Calu3 (cell line): Measurements from ENCODE around the gene C2orf78. TPM values are rescaled to one million over a fixed set of nuclear protein-coding genes. Genes with fewer than 3 reads are reported as not detected.

Source experiments
- BruUV-seq: library from RNA; stranded (reverse); fragments of 400-500 nt; replicated peaks from 2 replicates; lab custom pipeline; 2021; lab: Mats Ljungman, UMichigan
- CTCF ChIA-PET: fragments of 300-600 bp; sonication (Branson Sonifier 250); formaldehyde crosslinking; loops from one replicate; lab custom pipeline; 2022; ENCODE audit warnings: antibody characterized with exemption; lab: Charles Lee
- DNase-seq: peaks from one replicate; pipeline ENCODE4 v3.0.0; 2022
- H3K27ac Mint-ChIP-seq: one replicate; pipeline ENCODE4 v1.8.0; 2022; ENCODE audit warnings: mixed read lengths; ENCODE audit not compliant: unreplicated experiment
- H3K27me3 Mint-ChIP-seq: one replicate; pipeline ENCODE4 v1.8.0; 2022; ENCODE audit warnings: mixed read lengths; ENCODE audit not compliant: unreplicated experiment
- H3K36me3 Mint-ChIP-seq: one replicate; pipeline ENCODE4 v1.8.0; 2022; ENCODE audit warnings: mild to moderate bottlenecking, moderate library complexity, mixed read lengths; ENCODE audit not compliant: insufficient read depth, unreplicated experiment
- H3K4me1 Mint-ChIP-seq: one replicate; pipeline ENCODE4 v1.8.0; 2022; ENCODE audit warnings: mild to moderate bottlenecking, low read depth, mixed read lengths; ENCODE audit not compliant: unreplicated experiment
- H3K4me3 Mint-ChIP-seq: one replicate; pipeline ENCODE4 v1.8.0; 2022; ENCODE audit warnings: mild to moderate bottlenecking, low read depth, moderate library complexity, mixed read lengths; ENCODE audit not compliant: unreplicated experiment
- H3K9me3 Mint-ChIP-seq: one replicate; pipeline ENCODE4 v1.8.0; 2022; ENCODE audit warnings: low read depth, mixed read lengths; ENCODE audit not compliant: unreplicated experiment
- CTCF ChIP-seq: fragments of 200-600 bp; IDR thresholded peaks from one replicate; pipeline ENCODE4 v1.8.0; 2022; ENCODE audit warnings: antibody characterized with exemption; ENCODE audit not compliant: unreplicated experiment
- intact Hi-C: fragments of 100-400 bp; cut with micrococcal nuclease; formaldehyde crosslinking; loops from one replicate; pipeline ENCODE4 v1.10.0; 2022; ENCODE audit not compliant: unreplicated experiment
- total RNA-seq: library from RNA; stranded (reverse); gene quantifications from 2 replicates; pipeline ENCODE4 v1.2.3, GENCODE V29; 2022

Gene C2orf78
- total RNA-seq, 1 experiment from 2014 or later = not detected

- H3K27ac Mint-ChIP-seq = no peak overlapping the region
- DNase-seq = no peak
- TF ChIP-seq CTCF = no peak
- CTCF ChIA-PET = no interaction called here
- H3K4me3 Mint-ChIP-seq = no peak overlapping the region
- no peaks in the 10 kb centered on the region for H3K27me3 Mint-ChIP-seq
- peaks cover 35% of the 10 kb centered on the region for H3K36me3 Mint-ChIP-seq
- peaks cover 3% of the 10 kb centered on the region for H3K9me3 Mint-ChIP-seq
- intact Hi-C loops = no loop called here
- H3K4me1 Mint-ChIP-seq = peaks cover 26% of the 10 kb centered on the region
- BruUV-seq = no TSS peak
Measured at GRCh38 chr2:73832930-73833329, 48.9 kb downstream of the C2orf78 start.

GRCh38 chr2:73836141-73836943, 52.4 kb downstream of the C2orf78 start:
- Mint-ChIP-seq H3K27me3 (no peaks in the 10 kb centered on the region), H3K4me1 (peaks cover 9% of the 10 kb centered on the region), H3K36me3 (peaks cover 19% of the 10 kb centered on the region), H3K4me3 (no peak overlapping the region), H3K9me3 (peaks cover 3% of the 10 kb centered on the region), H3K27ac (no peak overlapping the region)
- TF ChIP-seq CTCF = no peak
- BruUV-seq = no TSS peak
- DNase-seq = no peak
- CTCF ChIA-PET = no interaction called here
- intact Hi-C loops = no loop called here

- intact Hi-C loops = no loop called here
- Mint-ChIP-seq H3K27ac (no peak overlapping the region), H3K27me3 (no peaks in the 10 kb centered on the region), H3K9me3 (no peaks in the 10 kb centered on the region), H3K4me3 (no peak overlapping the region), H3K36me3 (peaks cover 19% of the 10 kb centered on the region), H3K4me1 (peaks cover 9% of the 10 kb centered on the region)
- CTCF ChIA-PET = interaction anchor here (0.6 to 1.4 kb wide), 2 partner anchors 72 to 314 kb away, joined by 3 to 4 read pairs; no protein-coding TSS in a partner anchor
- no TSS peak for BruUV-seq
- no peak for DNase-seq
- no peak for TF ChIP-seq CTCF
Measured at GRCh38 chr2:73837847-73838585, 54.0 kb downstream of the C2orf78 start.

- H3K27me3 Mint-ChIP-seq = no peaks in the 10 kb centered on the region
- BruUV-seq = no TSS peak
- CTCF ChIA-PET = interaction anchor here (0.6 to 1.4 kb wide), 2 partner anchors 71 to 313 kb away, joined by 3 to 4 read pairs; no protein-coding TSS in a partner anchor
- H3K36me3 Mint-ChIP-seq = peaks cover 19% of the 10 kb centered on the region
- H3K9me3 Mint-ChIP-seq = no peaks in the 10 kb centered on the region
- no peak overlapping the region for H3K4me3 Mint-ChIP-seq
- H3K4me1 Mint-ChIP-seq = peaks cover 8% of the 10 kb centered on the region
- no peak for DNase-seq
- no peak for TF ChIP-seq CTCF
- intact Hi-C loops = no loop called here
- H3K27ac Mint-ChIP-seq = no peak overlapping the region
Measured at GRCh38 chr2:73838889-73839534, 55.0 kb downstream of the C2orf78 start.
